ENCODE measurements around the gene PNP. TPM values are rescaled to one million over a fixed set of nuclear protein-coding genes. Genes with fewer than 3 reads are reported as not detected.

PNP gene
- total RNA-seq (ENCODE audit: low replicate concordance) = 14.7 and 39.2 TPM in 2 replicates

DNA sequence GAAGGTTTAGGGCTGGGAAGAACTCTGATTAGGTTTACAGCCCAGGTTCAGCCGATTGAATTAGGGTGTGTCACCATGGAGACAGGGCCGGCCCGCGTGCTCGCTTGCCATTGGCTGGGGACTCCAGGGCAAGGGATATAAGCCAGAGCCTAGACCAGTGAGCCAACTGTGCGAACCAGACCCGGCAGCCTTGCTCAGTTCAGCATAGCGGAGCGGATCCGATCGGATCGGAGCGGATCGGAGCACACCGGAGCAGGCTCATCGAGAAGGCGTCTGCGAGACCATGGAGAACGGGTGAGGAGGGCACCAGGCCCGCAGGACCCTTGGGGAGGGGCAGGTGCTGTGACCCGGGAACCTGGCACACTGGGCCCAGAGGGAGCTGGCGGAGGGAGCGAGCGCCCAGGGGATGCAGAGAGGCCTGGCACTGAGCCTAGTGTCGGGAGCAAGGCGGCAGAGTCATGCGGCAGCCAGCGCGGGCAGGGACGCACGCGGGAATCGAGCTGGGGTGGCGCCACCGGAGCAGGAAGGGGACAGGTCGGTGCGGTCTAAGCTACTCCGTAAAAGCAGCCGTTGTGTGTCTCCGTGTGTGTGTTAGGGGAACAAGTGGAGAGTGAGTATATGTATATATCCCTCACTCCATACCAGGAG is at the start of gene PNP:
PNP (plus strand) TSS at position 165 of the 648 bp plus-strand sequence; CDS start at position 284, 119 bp downstream.
- peak; percentile 89 for DNase-seq (ENCODE audit: low read depth)
- peak within 1 kb of the TSS; percentile 98 for H3K4me3 ChIP-seq (ENCODE audit: low read depth, low read length)
- TF ChIP-seq, protein P1, sequence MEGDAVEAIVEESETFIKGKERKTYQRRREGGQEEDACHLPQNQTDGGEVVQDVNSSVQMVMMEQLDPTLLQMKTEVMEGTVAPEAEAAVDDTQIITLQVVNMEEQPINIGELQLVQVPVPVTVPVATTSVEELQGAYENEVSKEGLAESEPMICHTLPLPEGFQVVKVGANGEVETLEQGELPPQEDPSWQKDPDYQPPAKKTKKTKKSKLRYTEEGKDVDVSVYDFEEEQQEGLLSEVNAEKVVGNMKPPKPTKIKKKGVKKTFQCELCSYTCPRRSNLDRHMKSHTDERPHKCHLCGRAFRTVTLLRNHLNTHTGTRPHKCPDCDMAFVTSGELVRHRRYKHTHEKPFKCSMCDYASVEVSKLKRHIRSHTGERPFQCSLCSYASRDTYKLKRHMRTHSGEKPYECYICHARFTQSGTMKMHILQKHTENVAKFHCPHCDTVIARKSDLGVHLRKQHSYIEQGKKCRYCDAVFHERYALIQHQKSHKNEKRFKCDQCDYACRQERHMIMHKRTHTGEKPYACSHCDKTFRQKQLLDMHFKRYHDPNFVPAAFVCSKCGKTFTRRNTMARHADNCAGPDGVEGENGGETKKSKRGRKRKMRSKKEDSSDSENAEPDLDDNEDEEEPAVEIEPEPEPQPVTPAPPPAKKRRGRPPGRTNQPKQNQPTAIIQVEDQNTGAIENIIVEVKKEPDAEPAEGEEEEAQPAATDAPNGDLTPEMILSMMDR (IDR thresholded peaks at IDR 0.05; ENCODE audit: insufficient read depth, low read length) = no peak

- no peak for DNase-seq (ENCODE audit: low read depth)
- TF ChIP-seq, protein P1 (IDR thresholded peaks at IDR 0.05; ENCODE audit: insufficient read depth, low read length) = no peak
- H3K4me3 ChIP-seq (ENCODE audit: low read depth, low read length) = no peak overlapping the region
Observed at GRCh38 chr14:20419419-20419818, 49.8 kb upstream of the PNP start.

DNA sequence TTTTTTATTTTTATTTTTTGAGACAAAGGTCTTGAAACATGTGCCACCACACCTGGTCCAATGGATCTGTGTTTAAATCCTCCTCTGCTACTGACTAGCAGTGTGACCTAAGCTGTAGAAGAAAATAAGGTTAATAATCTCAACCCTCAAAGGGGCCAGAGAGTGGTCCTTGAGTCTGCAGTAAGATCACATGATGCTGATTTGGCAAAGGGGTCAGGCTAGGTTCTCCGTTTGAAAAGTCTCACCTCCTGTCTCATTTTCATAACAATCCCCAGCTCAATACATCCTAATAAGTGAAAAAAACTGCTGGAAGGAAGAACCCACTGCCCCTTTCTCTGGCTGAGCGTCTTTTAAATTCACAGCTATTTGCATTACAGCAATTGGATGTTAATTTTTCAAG is 47.9 kb upstream of the PNP start:
- H3K4me3 ChIP-seq (ENCODE audit: low read depth, low read length) = no peak overlapping the region
- TF ChIP-seq, protein P1 (IDR thresholded peaks at IDR 0.05; ENCODE audit: insufficient read depth, low read length) = no peak
- DNase-seq (ENCODE audit: low read depth) = no peak

DNA sequence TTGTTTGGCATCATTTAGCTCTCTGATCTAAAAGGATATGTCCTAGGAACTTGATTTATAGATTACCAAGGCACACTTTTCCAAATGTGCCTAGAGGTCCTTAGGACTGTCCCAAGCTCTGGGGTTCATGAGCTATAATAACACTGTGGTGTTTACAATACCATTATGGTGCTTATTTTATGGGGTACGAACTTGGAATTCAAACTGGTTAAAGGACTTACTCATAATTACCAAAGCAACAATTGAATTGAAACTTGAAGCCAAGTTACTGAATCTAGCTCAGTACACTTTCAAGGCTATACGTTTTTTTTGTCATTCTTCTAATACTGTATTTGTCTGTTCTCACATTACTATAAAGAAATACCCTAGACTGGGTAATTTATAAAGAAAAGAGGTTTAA is 46.3 kb upstream of the PNP start:
- TF ChIP-seq, protein P1 (IDR thresholded peaks at IDR 0.05; ENCODE audit: insufficient read depth, low read length) = no peak
- H3K4me3 ChIP-seq (ENCODE audit: low read depth, low read length) = no peak overlapping the region
- DNase-seq (ENCODE audit: low read depth) = no peak

DNA sequence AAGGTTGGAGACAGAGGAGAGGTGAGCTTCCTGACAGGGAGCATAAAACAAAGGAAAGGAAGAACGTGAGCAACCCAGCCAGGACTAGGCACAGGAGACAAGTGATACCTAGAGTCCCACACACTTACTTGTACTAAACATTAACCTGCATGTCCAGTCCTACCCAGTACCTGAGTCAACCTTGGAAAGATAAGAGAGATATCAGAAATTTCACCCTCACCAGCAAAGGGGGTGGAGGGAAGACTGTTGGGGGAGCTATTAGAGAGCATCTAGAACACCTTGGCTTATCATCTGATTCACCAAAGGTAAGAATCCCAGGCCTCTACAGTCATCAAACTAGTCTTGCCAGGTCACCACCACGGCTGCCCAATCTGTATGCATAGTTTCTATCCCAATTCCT is 44.4 kb upstream of the PNP start:
- H3K4me3 ChIP-seq (ENCODE audit: low read depth, low read length) = no peak overlapping the region
- TF ChIP-seq, protein P1 (IDR thresholded peaks at IDR 0.05; ENCODE audit: insufficient read depth, low read length) = no peak
- DNase-seq (ENCODE audit: low read depth) = no peak

DNA sequence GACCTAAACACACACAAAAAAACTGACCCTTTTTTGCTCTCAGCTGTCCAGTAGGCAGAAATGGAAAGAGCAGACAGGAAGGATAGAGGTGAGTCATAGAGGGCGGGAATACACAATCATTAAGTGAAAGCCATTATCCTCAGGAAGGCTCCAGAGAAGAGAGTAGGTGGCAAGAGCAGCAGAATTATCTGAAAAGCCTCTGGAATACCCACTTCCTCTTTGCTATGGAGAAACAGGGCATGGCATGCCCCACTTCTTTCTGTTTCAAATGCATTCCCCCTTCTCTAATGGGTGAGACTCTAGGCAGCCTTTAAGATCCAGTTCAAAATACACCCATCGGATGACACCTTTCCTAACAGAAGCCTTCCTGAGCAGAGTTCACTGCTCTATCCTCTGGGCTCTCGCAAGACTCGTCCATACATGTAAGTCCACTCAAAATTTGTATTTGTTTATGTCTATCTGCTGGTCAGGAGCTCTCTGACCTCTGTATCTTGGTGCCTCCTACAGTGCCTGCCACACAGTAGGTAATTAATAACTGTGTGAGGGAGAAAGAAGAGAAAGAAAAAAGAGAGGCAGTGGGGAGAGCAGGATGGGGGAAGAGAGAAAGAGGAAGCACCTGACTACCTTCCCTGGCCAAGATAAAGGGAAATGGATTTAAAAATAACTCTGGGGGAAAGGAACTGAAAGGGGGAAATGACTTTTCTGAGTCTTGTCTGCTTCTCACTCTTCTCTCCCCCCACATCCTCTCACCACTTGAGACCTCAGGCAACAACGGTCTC is 41.8 kb upstream of the PNP start:
- DNase-seq (ENCODE audit: low read depth) = peak; percentile 59
- H3K4me3 ChIP-seq (ENCODE audit: low read depth, low read length) = no peak overlapping the region
- TF ChIP-seq, protein P1 (IDR thresholded peaks at IDR 0.05; ENCODE audit: insufficient read depth, low read length) = no peak

All from fibroblast of the aortic adventitia (primary cell).